RWPE2 (cell line): Measurements from ENCODE around the gene MDM4.

ENCODE experiments used
- ATAC-seq: fragments of 200-7000 bp; cut with Tn5 transposase; 3 replicates; pipeline ENCODE4 v1.9.1; 2021; ENCODE audit warnings: low read depth
- DNase-seq: peaks from one replicate; pipeline ENCODE4 v3.0.0-alpha.2; 2020; ENCODE audit warnings: low spot score
- H3K27ac ChIP-seq: fragments of 450-650 bp; 2 replicates; pipeline ENCODE4 v1.5.1; 2017; ENCODE audit warnings: mild to moderate bottlenecking; ENCODE audit not compliant: poor library complexity, severe bottlenecking
- H3K27me3 ChIP-seq: fragments of 250-450 bp; sonication (Bioruptor Pico); 2 replicates; pipeline ENCODE4 v1.5.1; 2021; ENCODE audit warnings: mild to moderate bottlenecking, moderate library complexity; ENCODE audit not compliant: insufficient read depth, poor library complexity, severe bottlenecking
- H3K36me3 ChIP-seq: fragments of 250-450 bp; sonication (Bioruptor Pico); 2 replicates; pipeline ENCODE4 v1.5.1; 2020; ENCODE audit warnings: low read depth, mild to moderate bottlenecking, moderate library complexity
- H3K4me1 ChIP-seq: fragments of 250-450 bp; sonication (Bioruptor Pico); 2 replicates; pipeline ENCODE4 v1.5.1; 2021; ENCODE audit warnings: mild to moderate bottlenecking, moderate library complexity; ENCODE audit not compliant: insufficient read depth, poor library complexity, severe bottlenecking
- H3K4me3 ChIP-seq: fragments of 250-450 bp; sonication (Bioruptor Pico); 2 replicates; pipeline ENCODE4 v1.5.1; 2021; ENCODE audit warnings: mild to moderate bottlenecking, moderate library complexity; ENCODE audit not compliant: severe bottlenecking
- H3K9me3 ChIP-seq: fragments of 250-450 bp; sonication (Bioruptor Pico); 2 replicates; pipeline ENCODE4 v1.5.1; 2021; ENCODE audit warnings: mild to moderate bottlenecking, moderate library complexity; ENCODE audit not compliant: severe bottlenecking
- TF ChIP-seq, protein P1 (sequence below): fragments of 450-650 bp; IDR thresholded peaks from one replicate; pipeline ENCODE4 v1.5.1; 2017; ENCODE audit warnings: mild to moderate bottlenecking, moderate library complexity; ENCODE audit not compliant: poor library complexity, severe bottlenecking

MDM4 gene

DNA sequence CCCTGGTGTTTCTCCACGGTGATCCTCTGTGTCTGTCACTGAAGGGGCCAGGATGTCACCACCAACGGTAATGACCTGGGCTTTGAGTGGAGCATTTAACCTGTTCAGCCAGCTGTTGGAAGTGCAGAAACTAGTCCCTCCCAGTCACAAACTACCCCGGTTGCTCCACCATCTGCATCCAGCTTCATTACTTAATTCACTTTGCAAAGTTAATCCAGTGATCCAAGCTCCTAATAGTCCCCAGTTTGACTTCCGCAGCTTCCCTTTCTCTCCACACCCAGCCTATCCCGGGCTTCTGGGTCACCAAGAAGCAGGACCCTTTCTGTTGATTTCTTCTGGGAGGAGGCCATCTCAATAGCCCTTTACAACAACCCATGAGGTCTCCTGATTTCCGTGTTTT lies 63.5 kb downstream of the MDM4 start:
- Histone ChIP-seq H3K4me1 (no peaks in the 10 kb centered on the region), H3K27me3 (no peaks in the 10 kb centered on the region), H3K9me3 (no peaks in the 10 kb centered on the region), H3K4me3 (no peak overlapping the region), H3K27ac (no peak overlapping the region), H3K36me3 (no peaks in the 10 kb centered on the region)
- TF ChIP-seq, protein P1, sequence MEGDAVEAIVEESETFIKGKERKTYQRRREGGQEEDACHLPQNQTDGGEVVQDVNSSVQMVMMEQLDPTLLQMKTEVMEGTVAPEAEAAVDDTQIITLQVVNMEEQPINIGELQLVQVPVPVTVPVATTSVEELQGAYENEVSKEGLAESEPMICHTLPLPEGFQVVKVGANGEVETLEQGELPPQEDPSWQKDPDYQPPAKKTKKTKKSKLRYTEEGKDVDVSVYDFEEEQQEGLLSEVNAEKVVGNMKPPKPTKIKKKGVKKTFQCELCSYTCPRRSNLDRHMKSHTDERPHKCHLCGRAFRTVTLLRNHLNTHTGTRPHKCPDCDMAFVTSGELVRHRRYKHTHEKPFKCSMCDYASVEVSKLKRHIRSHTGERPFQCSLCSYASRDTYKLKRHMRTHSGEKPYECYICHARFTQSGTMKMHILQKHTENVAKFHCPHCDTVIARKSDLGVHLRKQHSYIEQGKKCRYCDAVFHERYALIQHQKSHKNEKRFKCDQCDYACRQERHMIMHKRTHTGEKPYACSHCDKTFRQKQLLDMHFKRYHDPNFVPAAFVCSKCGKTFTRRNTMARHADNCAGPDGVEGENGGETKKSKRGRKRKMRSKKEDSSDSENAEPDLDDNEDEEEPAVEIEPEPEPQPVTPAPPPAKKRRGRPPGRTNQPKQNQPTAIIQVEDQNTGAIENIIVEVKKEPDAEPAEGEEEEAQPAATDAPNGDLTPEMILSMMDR, result no peak
- DNase-seq (no peak), ATAC-seq (no peak)

DNA sequence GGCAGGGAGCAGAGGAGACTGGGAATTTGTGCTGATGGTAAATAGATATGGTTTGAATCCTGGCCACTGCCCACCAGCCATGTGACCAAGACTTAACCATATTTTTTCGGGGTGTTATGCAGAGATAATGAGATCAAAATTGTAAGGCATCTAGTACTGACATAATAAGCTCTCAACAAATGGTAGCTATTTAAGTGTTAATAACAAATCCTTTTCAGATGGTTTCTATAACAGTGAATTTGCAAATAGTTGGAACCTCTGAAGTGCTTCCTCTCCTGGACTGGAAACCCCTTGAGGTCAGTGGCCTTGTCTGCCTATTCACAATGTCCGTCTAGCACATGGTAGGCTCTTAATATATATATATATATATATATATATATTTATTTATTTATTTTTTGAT lies 64.7 kb downstream of the MDM4 start:
- H3K27me3 ChIP-seq, result no peaks in the 10 kb centered on the region
- H3K4me1 ChIP-seq, result no peaks in the 10 kb centered on the region
- ATAC-seq (no peak), DNase-seq (no peak)
- H3K4me3 ChIP-seq, result no peak overlapping the region
- no peaks in the 10 kb centered on the region for H3K36me3 ChIP-seq
- H3K9me3 ChIP-seq, result no peaks in the 10 kb centered on the region
- H3K27ac ChIP-seq, result no peak overlapping the region
- TF ChIP-seq, protein P1, result no peak

DNA sequence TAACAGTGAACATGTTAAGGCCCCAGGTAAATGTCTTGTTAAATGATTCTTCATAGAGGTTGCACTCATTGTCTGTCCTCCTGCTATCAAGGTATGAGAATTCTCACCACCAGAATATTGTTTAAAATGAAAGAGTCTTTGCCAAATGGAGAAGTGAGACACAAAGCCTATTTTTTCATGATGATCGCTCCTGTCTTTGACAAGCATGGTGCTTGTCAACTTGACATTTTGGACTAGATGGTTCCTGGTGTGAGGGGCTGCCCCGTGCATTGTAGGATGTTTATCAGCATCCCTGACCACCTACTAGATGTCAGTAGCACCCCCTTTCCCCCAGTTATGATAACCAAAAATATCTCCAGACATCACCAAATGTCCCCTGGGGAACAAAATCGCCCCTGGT lies 65.6 kb downstream of the MDM4 start:
- no peak overlapping the region for H3K27ac ChIP-seq
- H3K4me3 ChIP-seq, result no peak overlapping the region
- no peaks in the 10 kb centered on the region for H3K36me3 ChIP-seq
- ATAC-seq (no peak), DNase-seq (no peak)
- H3K9me3 ChIP-seq, result no peaks in the 10 kb centered on the region
- TF ChIP-seq, protein P1, result no peak
- no peaks in the 10 kb centered on the region for H3K4me1 ChIP-seq
- no peaks in the 10 kb centered on the region for H3K27me3 ChIP-seq

DNA sequence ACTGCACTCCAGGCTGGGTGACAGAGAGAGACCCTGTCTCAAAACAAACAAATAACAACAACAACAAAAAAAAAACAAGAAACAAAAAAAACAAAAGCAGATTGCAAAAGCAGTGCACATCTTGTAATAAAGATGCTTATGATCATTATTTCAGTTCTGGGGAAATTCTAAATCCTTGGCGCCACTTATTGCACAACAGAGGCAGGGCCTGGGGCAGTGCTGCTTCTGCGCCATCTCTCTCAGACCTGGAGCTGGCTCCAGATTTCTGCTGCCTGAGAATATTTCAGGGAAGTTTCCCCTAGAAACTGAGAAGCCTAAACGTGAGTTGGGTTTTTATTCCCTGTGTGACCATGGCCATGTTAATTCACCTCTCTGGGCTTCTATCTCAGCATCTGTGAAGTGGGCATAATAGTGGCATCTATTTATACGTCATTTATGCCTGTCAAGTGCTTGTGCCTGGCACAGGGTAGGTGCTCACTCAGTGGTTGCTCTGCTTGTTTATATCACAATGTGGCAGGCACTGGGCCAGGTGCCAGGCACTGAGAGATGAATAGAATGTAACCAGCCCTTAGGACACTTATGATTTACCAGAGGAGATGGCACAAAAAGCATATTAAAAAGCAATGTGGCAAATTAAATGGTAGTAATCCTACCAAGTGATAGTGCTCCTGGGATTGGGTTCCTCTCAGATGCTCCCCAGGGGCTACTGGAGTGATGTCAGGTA lies 67.9 kb downstream of the MDM4 start:
- DNase-seq, result no peak
- no peaks in the 10 kb centered on the region for H3K9me3 ChIP-seq
- ATAC-seq, result no peak

More for the DNA sequence above, 67.9 kb downstream of the MDM4 start:
- Histone ChIP-seq H3K4me1 (no peaks in the 10 kb centered on the region), H3K27me3 (no peaks in the 10 kb centered on the region), H3K4me3 (no peak overlapping the region), H3K27ac (no peak overlapping the region), H3K36me3 (no peaks in the 10 kb centered on the region)
- TF ChIP-seq, protein P1, result no peak
